IPS-18a (cell line): ENCODE results near the gene ZNF346.
"Not testable (repeated sequence)": the region's sequence is repeated elsewhere in the genome, so short reads cannot be mapped to it uniquely, and the experiment has no call there.

Experiments
- H3K27ac ChIP-seq: one replicate; pipeline ENCODE4 v1.5.1; 2013; ENCODE audit warnings: low read length
- H3K27me3 ChIP-seq: one replicate; pipeline ENCODE4 v1.6.1; 2013; ENCODE audit warnings: mild to moderate bottlenecking, low read length; ENCODE audit not compliant: control insufficient read depth, insufficient read depth
- H3K36me3 ChIP-seq: one replicate; pipeline ENCODE4 v1.6.1; 2013; ENCODE audit warnings: low read depth, low read length; ENCODE audit not compliant: control insufficient read depth
- H3K4me1 ChIP-seq: one replicate; pipeline ENCODE4 v1.6.1; 2013; ENCODE audit warnings: low read depth, low read length; ENCODE audit not compliant: control insufficient read depth
- H3K4me3 ChIP-seq: one replicate; pipeline ENCODE4 v1.5.1; 2013; ENCODE audit warnings: low read length
- H3K9ac ChIP-seq: one replicate; pipeline ENCODE4 v1.6.1; 2013; ENCODE audit warnings: mild to moderate bottlenecking, low read length, moderate library complexity
- H3K9me3 ChIP-seq: one replicate; pipeline ENCODE4 v1.6.1; 2013; ENCODE audit warnings: low read depth, low read length; ENCODE audit not compliant: control insufficient read depth

ZNF346 gene, protein sequence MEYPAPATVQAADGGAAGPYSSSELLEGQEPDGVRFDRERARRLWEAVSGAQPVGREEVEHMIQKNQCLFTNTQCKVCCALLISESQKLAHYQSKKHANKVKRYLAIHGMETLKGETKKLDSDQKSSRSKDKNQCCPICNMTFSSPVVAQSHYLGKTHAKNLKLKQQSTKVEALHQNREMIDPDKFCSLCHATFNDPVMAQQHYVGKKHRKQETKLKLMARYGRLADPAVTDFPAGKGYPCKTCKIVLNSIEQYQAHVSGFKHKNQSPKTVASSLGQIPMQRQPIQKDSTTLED

DNA sequence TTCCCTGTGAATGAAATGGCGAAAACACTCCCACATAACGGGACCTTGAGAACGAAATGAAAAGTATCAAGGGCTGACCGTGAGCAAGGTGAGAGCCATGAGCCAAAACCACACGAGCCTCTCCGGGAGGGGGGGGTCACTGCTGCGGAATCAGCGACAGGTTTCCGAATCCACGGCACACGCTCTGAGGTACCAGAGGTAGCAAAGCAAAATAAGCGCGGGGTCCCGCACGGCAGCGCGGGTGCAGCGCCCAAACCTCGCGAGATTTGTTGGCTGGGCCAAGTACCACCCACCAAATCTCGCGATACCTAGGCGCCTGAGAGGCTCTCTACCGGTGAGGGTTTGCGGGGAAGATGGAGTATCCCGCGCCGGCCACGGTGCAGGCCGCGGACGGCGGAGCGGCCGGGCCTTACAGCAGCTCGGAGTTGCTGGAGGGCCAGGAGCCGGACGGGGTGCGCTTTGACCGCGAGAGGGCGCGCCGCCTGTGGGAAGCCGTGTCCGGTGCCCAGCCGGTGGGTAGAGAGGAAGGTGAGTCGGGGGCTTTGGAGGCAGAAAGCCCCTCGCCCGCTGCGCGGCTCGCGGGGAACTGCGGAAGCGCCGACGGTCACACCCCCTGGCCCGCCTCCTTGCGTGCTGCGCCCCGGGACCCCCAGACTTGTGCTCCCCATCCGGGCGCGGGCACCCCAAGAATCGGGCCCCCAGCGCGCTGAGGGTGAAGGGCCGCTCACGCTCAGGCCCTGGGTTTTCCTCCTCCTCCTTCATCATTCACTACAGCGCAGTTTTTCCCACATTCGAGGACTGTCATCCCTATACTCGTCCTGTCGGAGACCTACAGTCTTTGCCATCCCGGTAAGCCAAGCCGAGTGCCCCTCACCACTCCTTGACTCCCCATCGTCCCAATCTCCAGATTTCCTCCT lies at the start of gene ZNF346:
Gene ZNF346 (plus strand): TSS at position 311 of the 917 bp plus-strand sequence. CDS start 43 bp downstream, at position 354.
- Histone ChIP-seq H3K9me3 (no peaks in the 10 kb centered on the region), H3K27me3 (no peaks in the 10 kb centered on the region), H3K9ac (peak within 1 kb of the TSS; percentile 85), H3K36me3 (peaks cover 7% of the 10 kb centered on the region), H3K4me1 (peaks cover 6% of the 10 kb centered on the region), H3K4me3 (peak within 1 kb of the TSS; percentile 95), H3K27ac (peak within 1 kb of the TSS; percentile 42)

DNA sequence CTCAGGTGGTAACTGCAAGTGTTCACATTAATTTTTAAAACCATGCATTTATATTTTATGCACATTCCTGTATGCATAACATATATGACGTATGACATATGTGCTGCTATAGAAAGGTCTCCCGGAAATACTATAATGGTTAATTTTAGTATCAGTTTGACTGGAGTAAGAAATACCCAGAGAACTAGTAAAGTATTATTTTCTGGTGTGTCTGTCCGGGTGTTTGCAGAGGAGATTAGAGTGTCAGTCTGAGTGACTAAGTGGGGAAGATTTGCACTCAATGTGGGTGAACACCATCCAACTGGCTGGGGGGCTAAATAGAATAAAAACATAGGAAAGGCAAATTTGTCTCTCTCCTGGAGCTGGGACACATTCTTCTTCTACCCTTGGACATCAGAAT lies 42.8 kb upstream of the ZNF346 start:
- Histone ChIP-seq H3K4me1 (no peaks in the 10 kb centered on the region), H3K27ac (no peak overlapping the region), H3K27me3 (no peaks in the 10 kb centered on the region), H3K9ac (no peak overlapping the region), H3K9me3 (no peaks in the 10 kb centered on the region), H3K4me3 (no peak overlapping the region), H3K36me3 (peaks cover 42% of the 10 kb centered on the region)

DNA sequence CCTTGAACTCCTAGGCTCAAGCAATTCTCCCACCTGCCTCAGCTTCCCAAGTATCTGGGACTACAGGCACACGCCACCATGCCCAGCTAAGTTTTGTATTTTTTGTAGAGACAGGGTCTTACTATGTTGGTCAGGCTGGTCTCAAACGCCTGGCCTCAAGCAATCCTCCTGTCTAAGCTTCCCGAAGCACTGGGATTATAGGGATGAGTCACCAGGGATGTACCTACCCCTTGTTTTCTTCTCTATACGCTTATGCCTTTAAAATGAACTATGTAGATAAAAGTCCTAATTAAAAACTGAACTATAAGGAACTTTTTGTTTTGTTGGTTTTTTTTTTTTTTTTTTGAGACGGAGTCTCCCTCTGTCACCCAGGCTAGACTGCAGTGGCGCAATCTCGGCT lies 41.7 kb upstream of the ZNF346 start:
- Histone ChIP-seq H3K9ac (no peak overlapping the region), H3K27ac (no peak overlapping the region), H3K9me3 (no peaks in the 10 kb centered on the region), H3K4me1 (no peaks in the 10 kb centered on the region), H3K36me3 (peaks cover 33% of the 10 kb centered on the region), H3K4me3 (no peak overlapping the region), H3K27me3 (no peaks in the 10 kb centered on the region)

DNA sequence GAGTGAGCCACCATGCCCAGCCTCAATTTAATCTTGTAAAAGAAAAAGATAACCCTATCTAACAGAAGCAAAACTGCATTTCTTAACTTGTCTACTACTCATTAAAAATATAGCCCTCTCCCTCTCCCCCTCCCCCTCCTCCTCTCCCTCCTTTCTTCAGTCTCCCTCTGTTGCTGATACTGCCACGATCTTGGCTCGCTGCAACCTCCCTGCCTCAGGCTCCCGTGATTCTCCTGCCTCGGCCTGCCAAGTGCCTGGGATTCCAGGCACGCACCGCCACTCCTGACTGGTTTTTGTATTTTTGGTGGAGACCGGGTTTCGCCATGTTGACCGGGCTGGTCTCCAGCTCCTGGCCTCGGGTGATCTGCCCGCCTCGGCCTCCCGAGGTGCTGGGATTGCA lies 39.4 kb upstream of the ZNF346 start:
- not testable (repeated sequence) for H3K9me3 ChIP-seq, H3K4me1 ChIP-seq, H3K4me3 ChIP-seq, H3K27me3 ChIP-seq, H3K9ac ChIP-seq, H3K27ac ChIP-seq
- H3K36me3 ChIP-seq: peaks cover 33% of the 10 kb centered on the region

DNA sequence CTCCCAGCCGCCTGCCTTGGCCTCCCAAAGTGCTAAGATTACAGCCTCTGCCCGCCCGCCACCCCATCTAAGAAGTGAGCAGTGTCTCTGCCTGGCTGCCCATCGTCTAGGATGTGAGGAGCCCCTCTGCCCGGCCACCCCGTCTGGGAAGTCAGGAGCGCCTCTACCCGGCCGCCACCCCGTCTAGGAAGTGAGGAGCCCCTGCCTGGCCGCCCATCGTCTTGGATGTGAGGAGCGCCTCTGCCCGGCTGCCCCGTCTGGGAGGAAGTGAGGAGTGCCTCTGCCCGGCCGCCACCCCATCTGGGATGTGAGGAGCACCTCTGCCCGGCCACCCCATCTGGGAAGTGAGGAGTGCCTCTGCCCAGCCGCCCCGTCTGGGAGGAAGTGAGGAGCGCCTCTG lies 38.9 kb upstream of the ZNF346 start:
- H3K9ac ChIP-seq, H3K4me3 ChIP-seq, H3K27me3 ChIP-seq, H3K27ac ChIP-seq, H3K9me3 ChIP-seq, H3K4me1 ChIP-seq: not testable (repeated sequence)
- H3K36me3 ChIP-seq: peaks cover 33% of the 10 kb centered on the region

DNA sequence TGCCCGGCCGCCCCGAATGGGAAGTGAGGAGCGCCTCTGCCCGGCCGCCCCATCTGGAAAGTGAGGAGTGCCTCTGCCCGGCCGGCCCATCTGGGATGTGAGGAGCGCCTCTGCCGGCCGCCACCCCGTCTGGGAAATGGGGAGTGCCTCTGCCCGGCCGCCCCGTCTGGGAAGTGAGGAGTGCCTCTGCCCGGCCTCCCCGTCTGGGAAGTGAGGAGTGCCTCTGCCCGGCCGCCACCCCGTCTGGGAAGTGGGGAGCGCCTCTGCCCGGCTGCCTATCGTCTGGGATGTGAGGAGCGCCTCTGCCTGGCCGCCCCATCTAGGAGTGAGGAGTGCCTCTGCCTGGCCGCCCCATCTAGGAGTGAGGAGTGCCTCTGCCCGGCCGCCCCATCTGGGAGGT lies 38.3 kb upstream of the ZNF346 start:
- not testable (repeated sequence) for H3K27me3 ChIP-seq, H3K9me3 ChIP-seq, H3K9ac ChIP-seq, H3K27ac ChIP-seq, H3K4me3 ChIP-seq, H3K4me1 ChIP-seq
- H3K36me3 ChIP-seq: peaks cover 30% of the 10 kb centered on the region

DNA sequence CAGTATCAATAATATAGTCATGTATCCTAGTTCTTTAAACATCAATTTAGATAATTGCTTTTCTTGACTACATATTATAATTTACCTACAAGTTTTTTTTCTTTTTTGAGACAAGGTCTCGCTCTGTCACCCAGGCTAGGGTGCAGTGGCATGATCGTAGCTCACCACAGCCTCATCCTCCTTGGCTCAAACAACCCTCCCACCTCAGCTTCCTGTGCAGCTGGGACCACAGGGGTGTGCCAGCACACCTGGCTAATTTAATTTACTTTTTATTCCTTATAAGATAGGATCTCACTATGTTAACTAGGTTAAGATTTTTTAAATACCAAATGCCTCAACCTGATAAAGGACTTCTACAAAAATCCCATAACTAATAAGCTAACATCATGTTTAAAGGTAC lies 37.0 kb upstream of the ZNF346 start:
- H3K4me3 ChIP-seq: no peak overlapping the region
- no peak overlapping the region for H3K27ac ChIP-seq
- no peaks in the 10 kb centered on the region for H3K27me3 ChIP-seq
- no peaks in the 10 kb centered on the region for H3K9me3 ChIP-seq
- no peaks in the 10 kb centered on the region for H3K4me1 ChIP-seq
- peaks cover 18% of the 10 kb centered on the region for H3K36me3 ChIP-seq
- no peak overlapping the region for H3K9ac ChIP-seq

DNA sequence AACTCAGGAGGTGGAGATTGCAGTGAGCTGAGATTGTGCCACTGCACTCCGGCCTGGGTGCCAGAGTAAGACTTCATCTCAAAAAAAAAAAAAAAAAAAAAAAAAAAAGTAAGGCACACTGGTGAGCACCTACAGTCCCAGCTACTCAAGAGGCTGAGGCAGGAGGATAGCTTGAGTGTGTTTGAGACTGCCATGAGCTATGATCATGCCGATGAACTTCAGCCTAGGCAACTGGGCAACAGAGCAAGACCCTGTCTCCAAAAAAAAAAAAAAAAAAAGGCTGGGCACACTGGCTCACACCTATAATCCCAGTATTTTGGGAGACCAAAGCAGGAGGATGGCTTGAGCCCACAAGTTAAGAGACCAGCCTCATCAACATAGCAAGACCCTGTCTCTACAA lies 36.2 kb upstream of the ZNF346 start:
- no peaks in the 10 kb centered on the region for H3K9me3 ChIP-seq
- H3K36me3 ChIP-seq: peaks cover 11% of the 10 kb centered on the region
- no peaks in the 10 kb centered on the region for H3K4me1 ChIP-seq
- H3K9ac ChIP-seq: no peak overlapping the region
- H3K27ac ChIP-seq: no peak overlapping the region
- no peak overlapping the region for H3K4me3 ChIP-seq
- no peaks in the 10 kb centered on the region for H3K27me3 ChIP-seq

DNA sequence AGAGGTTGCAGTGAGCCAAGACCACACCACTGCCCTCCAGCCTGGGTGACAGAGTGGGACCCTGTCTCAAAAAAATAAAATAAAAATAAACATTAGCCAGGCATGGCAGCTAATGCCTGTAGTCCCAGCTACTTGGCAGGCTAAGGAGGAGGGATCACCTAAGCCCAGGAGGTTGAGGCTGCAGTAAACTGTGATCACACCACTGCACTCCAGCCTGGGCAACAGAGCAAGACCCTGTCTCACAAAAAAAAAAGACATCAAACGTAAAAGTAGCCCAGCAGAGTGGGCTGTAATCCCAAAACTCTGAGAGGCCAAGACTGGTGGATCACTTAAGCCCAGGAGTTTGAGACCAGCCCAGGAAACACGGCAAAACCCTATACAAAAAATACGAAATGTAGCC lies 34.9 kb upstream of the ZNF346 start:
- H3K36me3 ChIP-seq: no peaks in the 10 kb centered on the region
- H3K4me1 ChIP-seq: no peaks in the 10 kb centered on the region
- H3K9me3 ChIP-seq: no peaks in the 10 kb centered on the region
- H3K9ac ChIP-seq: no peak overlapping the region
- no peak overlapping the region for H3K27ac ChIP-seq
- no peaks in the 10 kb centered on the region for H3K27me3 ChIP-seq
- H3K4me3 ChIP-seq: no peak overlapping the region

DNA sequence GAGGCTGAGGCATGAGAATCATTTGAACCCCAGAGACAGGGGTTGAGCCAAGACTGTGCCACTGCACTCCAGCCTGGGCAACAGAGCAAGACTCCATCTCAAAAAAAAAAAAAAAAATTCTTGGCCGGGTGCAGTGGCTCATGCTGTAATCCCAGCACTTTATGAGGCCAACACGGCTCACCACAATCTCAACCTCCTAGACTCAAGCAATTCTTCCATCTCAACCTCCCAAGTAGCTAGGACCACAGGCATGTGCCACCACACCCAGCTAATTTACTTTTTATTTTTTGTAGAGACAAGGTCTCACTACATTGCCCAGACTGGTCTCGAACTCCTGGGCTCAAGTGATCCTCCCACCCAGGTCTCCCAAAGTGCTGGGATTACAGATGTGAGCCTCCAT lies 29.4 kb upstream of the ZNF346 start:
- not testable (repeated sequence) for H3K36me3 ChIP-seq, H3K27me3 ChIP-seq, H3K4me1 ChIP-seq, H3K27ac ChIP-seq, H3K4me3 ChIP-seq, H3K9ac ChIP-seq, H3K9me3 ChIP-seq

DNA sequence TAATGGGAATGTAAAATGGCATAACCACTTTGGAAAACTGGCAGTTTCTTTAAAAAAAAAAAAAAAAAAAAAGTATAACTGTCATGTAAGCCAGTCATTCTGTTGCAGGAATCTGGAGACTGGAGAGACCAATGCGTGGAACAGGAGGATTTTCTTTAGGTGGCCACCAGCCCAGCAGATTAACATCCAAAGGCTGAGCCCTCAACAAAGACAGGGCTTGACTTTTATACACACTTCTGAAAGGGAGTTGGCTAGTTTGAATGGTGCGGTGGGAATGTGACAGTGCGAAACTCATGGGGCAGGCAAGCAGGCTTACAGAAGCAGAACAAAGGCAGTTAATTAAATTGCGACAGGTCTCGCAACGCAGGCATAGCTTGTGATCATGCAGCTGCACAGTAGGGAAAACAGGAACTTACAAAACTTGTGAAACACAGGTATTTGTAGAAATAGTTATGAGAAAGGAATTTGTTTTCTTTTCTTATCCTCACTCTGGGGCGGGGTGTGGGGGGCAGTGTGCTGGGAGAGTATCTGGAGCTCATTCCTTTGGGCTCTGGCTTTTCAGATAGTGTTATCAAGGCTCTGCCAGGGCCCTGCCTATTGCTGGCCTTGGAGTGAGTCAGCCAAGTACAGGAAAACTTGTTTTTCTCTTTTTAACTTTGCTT lies 27.9 kb upstream of the ZNF346 start:
- no peak overlapping the region for H3K27ac ChIP-seq
- H3K36me3 ChIP-seq: no peaks in the 10 kb centered on the region
- H3K4me3 ChIP-seq: no peak overlapping the region
- H3K27me3 ChIP-seq: no peaks in the 10 kb centered on the region
- H3K9ac ChIP-seq: no peak overlapping the region
- H3K4me1 ChIP-seq: no peaks in the 10 kb centered on the region
- peaks cover 3% of the 10 kb centered on the region for H3K9me3 ChIP-seq
